NK-92 (cell line): ENCODE data around the gene HOXB13.

Experiments
- DNase-seq: peaks from one replicate; lab custom pipeline; 2025; ENCODE audit not compliant: unreplicated experiment; lab: John Stamatoyannopoulos, UW

HOXB13 gene

DNA sequence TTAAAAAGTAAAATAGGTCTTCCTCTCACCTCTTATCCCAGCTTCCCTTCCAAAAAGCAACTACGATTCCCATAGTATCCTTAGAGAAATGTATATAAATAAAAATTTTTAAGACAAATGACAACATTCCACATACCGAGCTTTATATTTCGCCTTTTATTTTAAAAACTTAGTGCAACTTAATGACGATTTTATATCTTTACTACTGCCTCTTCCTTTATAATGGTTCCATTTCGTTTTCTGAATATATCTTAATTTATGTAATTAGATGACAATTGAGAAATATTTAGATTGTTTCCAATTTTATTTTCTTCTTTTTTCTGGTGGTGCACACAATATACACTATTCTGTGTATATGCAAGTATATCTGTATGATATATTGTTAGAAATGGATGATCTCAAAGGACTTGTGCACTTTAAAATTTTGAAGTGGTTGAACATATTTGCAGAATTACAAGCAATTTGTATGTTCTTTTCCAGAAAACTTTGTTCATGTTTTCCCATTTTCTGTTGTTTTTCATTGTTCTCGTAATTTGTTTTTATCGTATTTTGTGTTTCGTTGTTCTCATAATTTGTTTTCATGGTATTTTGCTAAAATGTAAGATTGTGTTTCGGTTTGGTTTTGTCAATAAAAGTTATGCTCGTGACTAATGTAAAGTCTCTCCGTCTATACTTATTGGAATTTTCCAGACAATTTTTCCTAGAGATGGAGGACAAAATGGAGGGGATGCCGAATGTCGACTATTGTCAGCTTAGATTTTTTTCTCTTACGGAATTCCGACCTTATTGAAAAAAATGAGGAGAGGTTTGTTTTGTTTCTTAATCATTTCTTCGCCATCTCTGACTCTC is 20.4 kb upstream of the HOXB13 start:
- no peak for DNase-seq

DNA sequence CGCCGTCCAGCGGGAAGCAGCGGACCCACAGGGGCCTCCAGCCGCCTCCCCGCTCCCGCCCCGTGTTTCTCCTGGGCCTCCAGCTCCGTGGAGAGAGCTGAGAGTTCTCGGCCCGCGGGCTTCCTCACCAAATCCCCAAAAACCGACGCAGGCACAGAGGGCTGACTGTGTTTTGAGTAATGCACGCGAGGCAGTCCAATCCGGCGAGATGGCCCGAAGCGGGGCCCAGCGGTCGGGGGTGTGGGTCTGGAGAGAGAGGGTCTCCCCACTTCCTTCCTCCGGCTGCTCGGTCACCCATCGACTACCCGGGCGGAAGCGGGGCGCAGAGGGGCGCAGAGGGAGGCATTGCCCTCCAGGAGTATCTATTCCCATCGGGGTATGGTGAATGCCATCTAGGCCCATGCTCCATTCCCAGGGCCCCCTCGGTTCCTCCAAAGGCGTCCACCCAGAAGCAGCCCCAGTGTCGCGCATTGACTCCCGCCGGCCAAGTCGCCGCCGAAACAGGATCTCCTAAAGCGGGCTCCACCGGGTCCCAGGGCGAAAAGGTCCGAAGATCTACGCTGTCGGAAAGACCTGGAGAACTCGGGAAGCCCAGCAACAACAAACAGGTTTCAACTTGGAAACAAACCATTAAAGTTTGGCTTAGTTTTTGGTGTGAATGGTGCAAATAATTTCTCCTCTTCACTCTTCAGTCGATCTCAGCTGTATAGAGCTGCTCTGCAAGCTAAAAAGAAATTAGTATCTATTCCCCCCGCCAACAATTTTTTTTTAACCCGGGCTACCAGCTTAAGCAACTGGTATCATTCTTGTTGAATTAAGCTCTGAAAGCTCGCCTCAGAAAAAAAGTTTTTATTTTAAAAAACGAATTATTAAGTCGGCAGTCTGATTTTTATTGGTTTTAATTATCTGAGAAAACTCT is 19.2 kb upstream of the HOXB13 start:
- no peak for DNase-seq

DNA sequence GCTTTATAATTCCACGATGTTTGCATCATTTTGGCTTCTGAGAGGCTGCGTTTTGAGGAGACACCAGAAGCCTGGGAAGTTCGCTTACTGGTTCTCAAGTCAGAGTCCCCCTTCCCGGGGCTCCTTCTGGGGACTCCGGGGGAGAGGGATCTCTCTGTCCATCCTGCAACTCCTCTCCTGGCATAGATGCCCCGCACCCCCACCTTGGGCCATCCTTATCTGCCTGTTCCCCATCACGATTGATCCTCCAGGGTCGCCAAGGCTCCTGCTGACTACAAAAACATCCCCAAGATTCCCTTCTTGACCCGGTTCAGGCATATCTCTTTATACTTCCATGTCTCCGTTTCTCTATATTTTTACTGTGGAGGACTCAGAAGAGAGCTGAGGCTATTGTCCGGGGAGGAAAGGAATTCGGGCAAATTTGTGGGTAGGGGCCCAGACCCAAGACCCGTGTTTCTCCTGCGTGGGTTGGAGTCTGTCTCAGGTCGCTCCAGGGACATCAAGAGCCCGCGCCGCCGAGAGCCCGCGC is 18.4 kb upstream of the HOXB13 start:
- no peak for DNase-seq

DNA sequence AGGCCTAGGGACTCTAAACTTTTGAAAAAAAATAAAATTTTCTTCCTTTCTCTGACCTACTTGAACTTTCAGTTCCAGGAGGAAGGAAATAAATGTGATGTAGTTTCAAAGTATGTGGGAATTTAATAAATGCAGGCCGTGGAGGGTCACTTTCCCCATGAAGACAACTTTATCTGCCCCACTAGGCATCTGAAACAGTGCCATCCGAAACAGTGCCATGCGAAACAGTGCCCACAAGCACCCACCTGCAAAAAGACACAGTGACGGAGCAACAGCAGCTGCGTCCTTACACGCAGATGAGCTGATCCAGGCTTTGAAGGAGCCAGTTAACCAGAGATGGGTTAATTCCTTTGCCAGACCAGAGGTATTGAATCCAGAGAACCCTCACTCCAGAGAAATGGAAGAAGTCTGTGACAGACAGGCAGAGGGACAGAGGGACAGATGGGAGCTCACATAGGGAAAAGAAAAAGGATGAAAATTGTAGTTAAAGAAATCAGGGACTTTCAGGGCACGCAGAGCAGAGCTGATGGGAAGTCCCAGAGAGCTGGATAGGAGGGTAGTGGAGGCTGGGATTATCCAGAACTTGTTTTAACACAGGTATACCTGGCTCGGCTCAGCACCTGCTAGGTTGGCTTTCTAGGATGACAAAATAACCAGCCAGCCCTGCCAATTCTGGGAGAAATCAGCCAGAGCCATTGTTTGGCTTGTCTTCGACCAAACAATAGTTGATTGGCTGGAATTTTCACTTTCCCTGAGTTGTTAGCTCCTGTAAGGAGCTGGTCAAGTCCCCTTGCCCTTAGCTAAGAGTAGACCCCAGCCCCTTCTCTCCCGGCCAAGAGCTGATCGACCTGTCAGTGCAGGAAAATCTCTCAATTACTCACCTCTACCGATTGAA is 17.1 kb upstream of the HOXB13 start:
- no peak for DNase-seq

DNA sequence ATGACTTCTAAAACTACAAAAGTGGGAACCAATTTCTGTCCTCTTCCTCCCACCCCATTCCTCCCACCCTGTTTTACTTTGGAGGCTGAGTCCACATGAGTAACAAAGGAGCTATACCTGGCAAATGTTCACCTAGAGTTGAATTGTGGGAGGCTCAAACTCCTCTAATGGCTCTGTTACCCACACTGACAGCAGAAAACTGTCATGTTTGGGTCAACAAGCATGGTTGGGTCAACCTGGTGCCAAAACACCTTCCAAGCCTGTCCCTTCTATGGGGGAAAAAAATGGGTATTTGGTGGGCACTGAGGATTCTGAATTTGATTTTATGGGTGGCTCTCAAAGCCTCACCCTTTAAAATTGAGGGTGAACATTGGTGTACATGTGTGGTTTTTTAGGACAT is 12.0 kb upstream of the HOXB13 start:
- no peak for DNase-seq

DNA sequence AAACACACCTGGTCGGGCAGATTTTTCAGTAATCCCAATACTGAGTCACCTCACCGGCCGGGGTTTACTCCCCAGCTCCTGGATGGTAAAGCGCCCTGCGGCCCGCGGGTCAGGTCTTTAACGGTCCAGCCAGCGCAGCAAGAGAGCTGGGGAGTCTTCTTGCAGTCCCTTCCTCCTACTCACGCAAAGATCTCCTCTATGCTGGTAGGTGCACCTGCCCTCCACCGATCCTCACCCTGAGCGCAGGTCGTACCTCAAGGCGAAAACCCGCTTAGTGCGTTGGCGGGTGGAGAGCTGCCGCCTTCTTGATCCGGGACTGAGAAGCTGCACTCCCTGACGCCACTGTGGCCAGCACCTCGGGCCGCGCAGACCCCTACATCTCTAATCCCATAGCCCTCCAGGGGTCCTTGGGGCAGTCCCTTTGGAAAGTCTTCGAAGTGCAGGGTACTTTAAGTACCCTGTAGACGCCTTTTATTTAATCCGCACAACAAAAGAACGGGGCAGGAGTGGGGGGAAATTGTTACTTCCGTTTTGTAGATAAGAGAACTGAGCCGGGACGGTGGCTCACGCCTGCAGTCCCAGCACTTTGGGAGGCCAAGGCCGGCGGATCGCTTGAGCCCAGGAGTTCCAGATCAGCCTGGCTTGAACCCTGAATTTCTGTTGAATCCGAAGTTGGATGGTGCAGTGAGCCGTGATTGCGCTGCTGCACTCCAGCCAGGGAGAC is 10.4 kb upstream of the HOXB13 start:
- DNase-seq = no peak

DNA sequence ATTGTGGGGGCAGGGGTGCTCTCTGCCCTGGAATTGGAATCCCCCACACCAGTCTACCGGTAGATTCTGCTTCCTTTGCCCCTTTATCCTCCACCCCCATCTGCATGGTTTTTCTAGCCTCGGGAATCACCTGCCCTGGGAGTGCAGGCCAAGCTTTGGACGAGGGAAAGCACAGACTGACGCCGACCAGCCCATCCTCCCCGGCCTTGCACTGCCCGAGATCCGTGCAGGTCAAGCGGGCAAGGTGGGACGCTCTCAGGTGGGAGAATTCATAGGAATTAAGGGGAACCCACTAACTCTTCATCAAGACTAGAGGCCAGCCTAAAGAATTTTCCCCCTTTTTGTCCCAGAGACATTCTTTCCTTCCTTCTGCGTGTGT is 9.9 kb upstream of the HOXB13 start:
- no peak for DNase-seq

DNA sequence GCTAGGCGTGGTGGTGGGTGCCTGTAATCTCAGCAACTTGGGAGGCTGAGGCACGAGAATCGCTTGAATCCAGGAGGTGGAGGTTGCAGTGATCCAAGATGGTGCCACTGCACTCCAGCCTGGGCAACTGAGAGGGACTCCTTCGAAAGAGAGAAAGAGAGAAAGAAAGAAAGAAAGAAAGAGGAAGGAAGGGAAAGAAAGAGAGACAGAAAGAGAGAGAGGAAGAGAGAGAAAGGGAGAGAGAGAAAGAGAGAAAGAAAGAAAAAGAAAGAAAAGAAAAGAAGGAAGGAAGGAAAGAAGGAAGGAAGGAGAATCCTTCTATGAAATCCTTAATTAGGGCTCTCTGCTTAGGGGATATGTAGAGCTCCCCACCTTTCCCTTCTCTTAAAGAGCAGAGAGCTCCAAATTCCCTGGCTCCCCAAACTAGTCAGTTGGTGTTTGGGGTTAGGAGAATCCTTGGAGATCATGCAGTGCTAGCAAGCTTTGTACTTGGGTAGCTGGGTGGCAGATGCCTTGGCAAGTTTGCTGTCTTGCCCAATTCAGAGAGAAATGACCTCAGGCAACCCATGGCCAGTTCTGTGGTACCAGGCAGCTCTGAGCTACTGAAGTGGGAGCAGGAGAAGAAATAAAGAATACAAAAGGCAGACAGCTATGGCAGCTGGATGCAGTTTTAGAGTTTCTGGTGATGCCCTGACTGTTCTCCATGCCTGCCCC is 8.9 kb upstream of the HOXB13 start:
- DNase-seq = no peak

DNA sequence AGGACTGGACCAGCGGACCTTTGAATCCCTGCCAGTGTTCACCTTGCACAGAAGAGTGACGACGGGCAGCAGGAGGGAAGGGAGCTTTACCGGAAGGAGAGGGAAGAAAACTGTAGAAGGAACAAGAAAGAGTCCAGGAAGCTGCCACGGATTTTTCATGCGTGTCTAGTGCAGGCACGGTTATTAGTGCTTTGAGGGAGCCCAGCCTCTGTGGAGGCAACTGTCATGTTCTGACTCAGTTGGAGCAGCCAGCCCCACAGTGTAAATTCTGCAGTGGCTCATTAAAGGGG is 6.5 kb upstream of the HOXB13 start:
- DNase-seq = no peak

DNA sequence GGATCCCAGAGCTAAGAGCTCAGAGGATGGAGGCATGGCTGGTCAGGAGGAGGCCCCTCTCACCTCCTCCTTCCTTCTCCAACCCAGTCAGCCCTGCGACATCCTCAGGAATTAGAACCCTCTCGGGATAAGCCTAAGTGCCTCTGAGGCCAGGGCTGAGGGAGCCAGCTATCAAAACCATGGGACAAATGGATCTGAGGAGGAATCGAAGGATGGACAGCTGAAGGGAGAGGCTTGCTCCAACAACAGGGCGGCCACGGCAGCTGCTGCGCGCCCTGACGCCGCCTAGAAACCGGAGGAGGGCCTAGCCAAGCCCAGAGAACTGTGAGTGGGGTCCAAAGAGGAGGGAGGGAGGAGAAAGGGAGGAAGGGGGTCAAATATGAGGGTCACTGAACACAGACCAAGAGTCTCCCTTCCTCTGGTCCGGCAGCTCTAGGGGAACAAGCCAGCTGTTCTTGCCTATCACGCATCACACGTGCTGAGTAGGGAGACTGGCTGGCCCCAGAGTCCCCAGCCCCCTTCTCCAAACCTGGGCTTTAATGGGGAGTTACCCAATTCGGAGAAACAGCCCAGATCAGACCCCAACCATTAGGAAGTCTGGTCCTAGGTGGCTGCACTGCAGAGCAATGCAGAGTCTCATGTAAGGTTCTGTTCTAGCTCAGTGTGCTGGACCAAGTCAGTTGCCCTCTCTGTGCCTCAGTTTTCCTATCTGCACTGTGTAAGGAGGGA is 5.9 kb upstream of the HOXB13 start:
- no peak for DNase-seq

DNA sequence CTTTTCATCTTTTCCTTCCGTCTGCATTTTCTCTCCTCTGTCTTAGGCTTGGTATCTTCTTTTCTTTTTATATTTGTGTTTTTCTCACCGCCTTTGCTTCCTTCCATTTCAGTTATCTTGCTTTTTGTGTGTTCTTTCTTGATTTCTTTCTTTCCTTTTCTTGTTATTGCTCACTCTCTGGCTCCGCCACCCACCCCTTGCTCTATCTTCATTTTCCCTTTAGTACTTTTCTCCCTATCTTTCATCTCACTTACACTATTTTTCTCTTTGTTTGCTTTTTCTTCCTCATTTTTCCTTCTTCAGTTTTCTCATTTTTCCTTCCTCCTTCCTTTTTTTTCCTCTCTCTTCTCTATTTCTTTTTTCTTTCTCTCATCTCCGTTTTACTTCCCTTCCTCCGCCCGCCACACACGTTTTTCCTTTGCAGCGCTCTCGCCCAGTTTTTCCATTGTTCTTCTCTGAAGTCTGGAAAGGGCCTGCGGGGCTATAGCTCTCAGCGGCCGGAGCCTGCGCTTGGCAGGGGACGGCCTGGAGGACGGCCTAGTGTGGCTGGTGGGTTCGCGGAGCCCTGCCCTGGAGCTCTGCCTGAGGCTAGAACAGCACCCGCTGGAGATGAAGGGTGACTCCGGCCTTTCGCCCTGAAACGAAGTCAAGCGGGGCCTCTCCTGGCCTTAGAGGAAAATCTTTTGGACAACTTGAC is 5.2 kb upstream of the HOXB13 start:
- no peak for DNase-seq

DNA sequence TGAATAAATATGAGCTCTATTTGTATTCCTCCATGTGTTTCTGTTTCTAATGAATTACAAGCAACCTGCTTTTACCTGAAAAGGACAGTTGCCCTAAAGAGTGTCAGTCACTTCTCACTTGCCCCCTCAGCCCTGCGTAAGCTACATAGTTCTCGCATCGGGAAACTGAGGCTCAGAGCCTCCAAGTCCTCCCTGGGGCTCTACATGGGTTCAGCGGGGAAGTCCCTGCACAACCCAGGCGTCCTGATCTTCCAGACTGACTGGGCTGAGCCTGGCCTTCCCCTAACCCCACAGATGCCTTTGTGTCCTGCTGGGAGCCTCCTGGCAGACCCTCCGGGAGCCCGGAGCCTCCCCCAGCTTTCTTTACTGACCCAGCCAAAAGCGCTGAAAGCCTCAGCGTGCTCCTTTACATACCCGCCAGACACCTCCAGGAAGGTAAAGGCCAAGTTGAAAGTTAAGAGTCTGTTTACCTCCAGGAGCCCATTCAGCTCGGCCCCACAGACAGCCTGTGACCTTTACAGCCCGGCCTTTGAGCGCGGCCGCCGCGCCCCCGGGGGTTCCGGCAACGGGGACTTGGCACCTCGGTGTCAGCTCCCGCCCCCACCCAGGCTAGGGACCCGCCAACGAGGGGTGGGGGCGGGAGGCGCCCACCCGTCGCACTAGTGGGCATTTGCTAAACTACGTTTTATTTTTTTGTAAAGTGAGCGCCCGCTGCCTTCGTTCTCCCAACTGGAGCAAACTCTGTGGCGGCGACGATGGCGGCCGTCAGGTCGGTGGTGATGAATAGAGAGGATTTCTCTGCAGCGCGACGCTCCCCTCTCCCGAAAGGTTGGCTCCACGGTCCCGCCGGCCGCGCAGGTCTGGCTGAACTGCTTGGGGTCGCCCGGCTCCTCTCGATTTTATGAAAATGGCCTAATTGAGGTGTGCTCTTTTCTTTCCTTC is 4.4 kb upstream of the HOXB13 start:
- no peak for DNase-seq

DNA sequence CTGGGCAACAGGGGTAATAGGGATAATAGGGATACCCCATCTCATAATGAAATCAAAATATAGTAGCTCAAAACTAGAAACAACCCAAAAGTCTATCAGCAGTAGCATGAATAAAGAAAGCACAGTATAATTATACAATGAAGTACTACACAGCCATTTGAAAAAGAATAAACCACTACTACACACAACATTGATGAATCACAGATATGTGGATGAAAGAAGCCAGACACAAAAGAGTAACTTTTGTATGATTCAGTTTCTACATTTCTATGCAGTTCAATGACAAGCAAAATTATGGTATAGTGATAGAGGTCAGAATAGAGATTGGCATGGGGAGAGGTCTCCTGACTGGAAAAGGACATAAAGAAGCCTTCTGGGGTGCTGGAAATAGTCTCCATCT is 2.8 kb upstream of the HOXB13 start:
- DNase-seq = no peak

DNA sequence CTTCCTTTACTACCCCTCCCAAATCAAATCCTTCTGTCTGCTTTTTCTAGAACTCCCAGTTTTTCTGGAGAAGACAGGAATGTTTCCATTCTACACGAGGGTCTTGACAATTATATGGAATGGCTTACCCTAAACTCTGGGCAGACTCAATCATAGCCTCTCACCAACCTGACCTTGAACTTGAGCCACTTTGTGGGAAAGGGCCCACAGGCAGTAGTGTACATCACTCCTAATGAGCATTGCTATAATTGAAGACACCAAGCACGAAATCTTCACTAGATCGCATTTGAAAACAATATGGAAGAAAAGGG is 1.6 kb upstream of the HOXB13 start:
- DNase-seq = no peak

DNA sequence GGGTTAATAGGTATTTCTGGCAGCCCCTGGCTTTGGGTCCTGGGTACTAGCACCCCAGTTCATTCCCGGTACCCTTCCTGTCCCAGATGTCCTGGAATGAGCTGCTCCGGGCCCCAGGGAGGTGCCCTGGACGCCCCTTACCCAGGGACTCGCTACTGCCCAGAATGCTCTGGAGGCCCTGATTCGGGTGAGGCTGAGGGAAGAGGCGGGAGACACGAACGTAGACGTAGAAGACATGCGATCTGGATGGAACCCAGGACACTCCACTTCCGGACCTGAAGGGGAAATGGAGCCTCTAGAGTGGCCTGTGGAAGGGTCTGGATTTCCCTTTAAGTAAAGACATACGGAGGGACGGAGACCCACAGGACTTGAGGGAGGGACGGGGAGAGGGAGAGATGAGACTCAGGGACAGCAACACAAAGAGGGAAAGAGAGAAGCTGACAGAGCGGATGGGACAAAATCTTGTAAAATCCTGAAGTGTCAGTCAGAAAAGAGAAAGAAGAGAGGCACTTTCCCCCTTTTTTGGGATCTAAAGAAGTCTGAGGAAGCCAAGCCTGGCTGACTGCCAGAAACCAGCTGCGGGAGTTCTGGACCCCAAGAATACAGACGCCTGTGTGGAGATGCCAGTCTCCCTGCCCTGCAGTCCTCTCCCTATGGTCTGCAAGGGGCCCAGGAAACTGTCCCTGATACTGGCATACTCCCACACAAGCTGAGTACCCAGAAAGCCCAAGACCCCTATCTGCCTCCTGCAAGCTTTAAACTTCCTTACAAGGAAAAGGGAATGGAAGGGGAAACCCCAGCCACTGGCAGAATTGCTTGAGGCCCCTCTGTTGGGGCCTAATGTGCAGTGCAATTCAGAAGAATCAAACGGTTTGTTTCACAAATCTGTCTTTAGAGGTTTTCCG is 1.0 kb upstream of the HOXB13 start:
- no peak for DNase-seq

DNA sequence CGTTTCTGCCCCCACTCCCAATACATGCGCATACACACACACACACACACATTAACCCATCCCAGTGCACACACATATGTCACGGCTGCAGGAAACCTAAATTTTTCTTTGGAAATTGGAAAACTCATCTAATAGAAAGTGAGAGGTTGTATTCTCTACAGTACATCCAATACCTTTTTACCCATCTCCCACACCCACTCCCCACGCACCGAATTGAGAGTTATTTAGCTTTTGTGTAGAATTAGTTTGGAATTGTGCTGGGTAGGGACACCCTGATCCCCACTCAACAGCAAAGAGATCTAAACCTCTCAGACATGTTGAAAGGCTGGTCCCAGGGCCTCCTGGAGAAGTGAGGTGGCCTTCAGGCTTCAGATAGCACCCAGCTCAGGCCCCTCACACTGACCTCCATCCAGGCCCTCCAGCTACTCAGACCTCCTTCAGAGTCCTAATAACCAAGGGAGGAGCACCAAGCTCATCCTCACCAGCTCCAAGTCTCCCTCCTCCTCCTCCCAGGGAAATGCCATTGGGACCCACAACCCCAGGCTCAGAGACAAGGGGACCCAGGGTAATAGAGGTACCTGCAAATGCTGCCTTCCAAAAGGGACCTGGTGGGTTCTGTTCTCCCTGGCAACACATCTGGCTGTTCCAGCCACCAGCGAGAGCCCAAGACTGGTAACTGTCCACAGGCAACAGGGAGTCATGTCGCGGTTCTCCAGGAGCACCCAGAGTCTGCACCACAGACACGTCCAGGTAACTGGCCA is 955 bp downstream of the HOXB13 start:
- no peak for DNase-seq
